Ureter (tissue), 1 donor: Measurements from ENCODE around the gene SPATA31D4. TPM values are rescaled to one million over a fixed set of nuclear protein-coding genes. Genes with fewer than 3 reads are reported as not detected.
"Not testable (repeated sequence)": the region's sequence is repeated elsewhere in the genome, so short reads cannot be mapped to it uniquely, and the experiment has no call there.

Source experiments
- DNase-seq: peaks from one replicate; pipeline ENCODE4 v3.0.0-alpha.2; 2020; ENCODE audit warnings: low spot score
- total RNA-seq: library from RNA; stranded (reverse); gene quantifications from one replicate; pipeline ENCODE4 v1.2.4, GENCODE V29; 2023
- donor health status: DM: yes; HTN: yes; CAD: no.

Gene SPATA31D4
- total RNA-seq = not detected

- not testable (repeated sequence) for DNase-seq
Observed at GRCh38 chr9:81928305-81928704, at the start of gene SPATA31D4. Gene SPATA31D4, plus strand, starts transcription at chr9:81928428. Its CDS starts 86 bp downstream, at chr9:81928514.

- DNase-seq = no peak
Observed at GRCh38 chr9:81878530-81878929, 49.7 kb upstream of the SPATA31D4 start.

GRCh38 chr9:81879501-81879916, 48.7 kb upstream of the SPATA31D4 start:
- DNase-seq = no peak

- peak; percentile 19 for DNase-seq
Observed at GRCh38 chr9:81885602-81886001, 42.6 kb upstream of the SPATA31D4 start.

GRCh38 chr9:81886665-81887064, 41.6 kb upstream of the SPATA31D4 start:
- DNase-seq = no peak

- DNase-seq = no peak
Observed at GRCh38 chr9:81890104-81890503, 38.1 kb upstream of the SPATA31D4 start.

GRCh38 chr9:81892440-81892839, 35.8 kb upstream of the SPATA31D4 start:
- no peak for DNase-seq

GRCh38 chr9:81893929-81894328, 34.3 kb upstream of the SPATA31D4 start:
- DNase-seq = no peak

- no peak for DNase-seq
Observed at GRCh38 chr9:81894891-81895290, 33.3 kb upstream of the SPATA31D4 start.

GRCh38 chr9:81896070-81896469, 32.2 kb upstream of the SPATA31D4 start:
- DNase-seq = no peak

- no peak for DNase-seq
Observed at GRCh38 chr9:81898851-81899250, 29.4 kb upstream of the SPATA31D4 start.

- DNase-seq = no peak
Observed at GRCh38 chr9:81902196-81902595, 26.0 kb upstream of the SPATA31D4 start.

GRCh38 chr9:81902626-81903025, 25.6 kb upstream of the SPATA31D4 start:
- DNase-seq = no peak

- DNase-seq = no peak
Observed at GRCh38 chr9:81906671-81907070, 21.6 kb upstream of the SPATA31D4 start.

- DNase-seq = no peak
Observed at GRCh38 chr9:81912135-81912534, 16.1 kb upstream of the SPATA31D4 start.

GRCh38 chr9:81915801-81916505, 12.3 kb upstream of the SPATA31D4 start:
- no peak for DNase-seq

GRCh38 chr9:81918507-81918906, 9.7 kb upstream of the SPATA31D4 start:
- not testable (repeated sequence) for DNase-seq

- DNase-seq = not testable (repeated sequence)
Observed at GRCh38 chr9:81930147-81930546, 1.9 kb downstream of the SPATA31D4 start.

- not testable (repeated sequence) for DNase-seq
Observed at GRCh38 chr9:81933547-81933946, 5.3 kb downstream of the SPATA31D4 start.

- not testable (repeated sequence) for DNase-seq
Observed at GRCh38 chr9:81943393-81943792, 15.2 kb downstream of the SPATA31D4 start, which contains the start of gene SPATA31D3. Gene SPATA31D3, plus strand, starts transcription at chr9:81943500. Its CDS starts 86 bp downstream, at chr9:81943586.

- DNase-seq = not testable (repeated sequence)
Observed at GRCh38 chr9:81948650-81949049, 20.4 kb downstream of the SPATA31D4 start.

GRCh38 chr9:81953096-81953495, 24.9 kb downstream of the SPATA31D4 start:
- DNase-seq = no peak

GRCh38 chr9:81955625-81956024, 27.4 kb downstream of the SPATA31D4 start:
- no peak for DNase-seq
